ENCODE measurements around the gene EPSTI1.

EPSTI1 gene

GRCh38 chr13:43036351-43037250 lies 44.6 kb upstream of the EPSTI1 start:
- Histone ChIP-seq H2AK5ac (ENCODE audit: low read length) (peak overlapping the region; percentile 1), H4K8ac (ENCODE audit: low read depth, low read length) (peak overlapping the region; percentile 15), H3K14ac (ENCODE audit: low read length) (peak overlapping the region; percentile 62), H3K36me3 (ENCODE audit: control insufficient read depth in 1 of 2, insufficient read depth in 2 of 2, low read length in 2 of 2) (peaks cover 0 to 3% of the 10 kb centered on the region in 2 experiments), H3K4me3 (ENCODE audit: low read depth, low read length) (no peak overlapping the region), H3K9ac (ENCODE audit: low read length) (no peak overlapping the region), H3K4ac (ENCODE audit: low read depth, low read length) (peak overlapping the region; percentile 11), H3K79me1 (ENCODE audit: low read length) (peaks cover 14% of the 10 kb centered on the region), H2BK5ac (ENCODE audit: low read depth, low read length, poor library complexity) (no peak overlapping the region), H3K79me2 (ENCODE audit: control insufficient read depth, insufficient read depth, low read length, poor library complexity) (no peaks in the 10 kb centered on the region), H2BK12ac (ENCODE audit: low read length) (peak overlapping the region; percentile 6), H4K91ac (ENCODE audit: low read depth, low read length) (peak overlapping the region; percentile 17), H3K9me3 (ENCODE audit: insufficient read depth, low read depth, low read length) (no peaks in the 10 kb centered on the region), H3K23ac (ENCODE audit: low read length) (no peak overlapping the region), H3K4me1 (ENCODE audit: control insufficient read depth in 1 of 2, insufficient read depth in 2 of 2, low read length in 2 of 2) (peaks cover 5 to 9% of the 10 kb centered on the region in 2 experiments), H3K27ac (ENCODE audit: low read depth, low read length) (no peak overlapping the region), H2BK120ac (ENCODE audit: insufficient read depth, low read length, poor library complexity) (peak overlapping the region; percentile 35), H3K18ac (ENCODE audit: low read length) (peak overlapping the region; percentile 3), H4K12ac (ENCODE audit: low read depth, low read length) (no peak overlapping the region), H2AFZ (ENCODE audit: insufficient read depth, low read length, poor library complexity) (peak overlapping the region; percentile 52), H3K4me2 (ENCODE audit: low read length) (no peak overlapping the region), H3K27me3 (ENCODE audit: insufficient read depth, low read length) (no peaks in the 10 kb centered on the region)
- no peak for DNase-seq
- WGBS (ENCODE audit: extremely low coverage, insufficient coverage, insufficient read length), result no CpG with 5 or more reads among the region's 14 CpGs

GRCh38 chr13:43033038-43033437 lies 41.0 kb upstream of the EPSTI1 start:
- H2BK5ac ChIP-seq (ENCODE audit: low read depth, low read length, poor library complexity), result no peak overlapping the region
- peaks cover 0 to 3% of the 10 kb centered on the region in 2 experiments for H3K36me3 ChIP-seq (ENCODE audit: control insufficient read depth in 1 of 2, insufficient read depth in 2 of 2, low read length in 2 of 2)
- H3K4me2 ChIP-seq (ENCODE audit: low read length), result no peak overlapping the region
- no peak overlapping the region for H3K4me3 ChIP-seq (ENCODE audit: low read depth, low read length)
- no peak overlapping the region for H2AK5ac ChIP-seq (ENCODE audit: low read length)
- DNase-seq, result no peak
- H4K12ac ChIP-seq (ENCODE audit: low read depth, low read length), result no peak overlapping the region
- H3K9ac ChIP-seq (ENCODE audit: low read length), result no peak overlapping the region
- H2BK120ac ChIP-seq (ENCODE audit: insufficient read depth, low read length, poor library complexity), result no peak overlapping the region
- peaks cover 2 to 9% of the 10 kb centered on the region in 2 experiments for H3K4me1 ChIP-seq (ENCODE audit: control insufficient read depth in 1 of 2, insufficient read depth in 2 of 2, low read length in 2 of 2)
- H3K18ac ChIP-seq (ENCODE audit: low read length), result no peak overlapping the region
- no peaks in the 10 kb centered on the region for H3K79me2 ChIP-seq (ENCODE audit: control insufficient read depth, insufficient read depth, low read length, poor library complexity)
- WGBS (ENCODE audit: extremely low coverage, insufficient coverage, insufficient read length), result no CpG with 5 or more reads among the region's 3 CpGs
- H4K8ac ChIP-seq (ENCODE audit: low read depth, low read length), result no peak overlapping the region
- H3K4ac ChIP-seq (ENCODE audit: low read depth, low read length), result no peak overlapping the region
- H2AFZ ChIP-seq (ENCODE audit: insufficient read depth, low read length, poor library complexity), result no peak overlapping the region
- H3K27ac ChIP-seq (ENCODE audit: low read depth, low read length), result no peak overlapping the region
- no peaks in the 10 kb centered on the region for H3K9me3 ChIP-seq (ENCODE audit: insufficient read depth, low read depth, low read length)
- no peaks in the 10 kb centered on the region for H3K27me3 ChIP-seq (ENCODE audit: insufficient read depth, low read length)
- no peak overlapping the region for H3K14ac ChIP-seq (ENCODE audit: low read length)
- peaks cover 4% of the 10 kb centered on the region for H3K79me1 ChIP-seq (ENCODE audit: low read length)
- no peak overlapping the region for H4K91ac ChIP-seq (ENCODE audit: low read depth, low read length)
- no peak overlapping the region for H3K23ac ChIP-seq (ENCODE audit: low read length)
- H2BK12ac ChIP-seq (ENCODE audit: low read length), result peak overlapping the region; percentile 4

- no CpG with 5 or more reads among the region's 4 CpGs for WGBS (ENCODE audit: extremely low coverage, insufficient coverage, insufficient read length)
- H2BK5ac ChIP-seq (ENCODE audit: low read depth, low read length, poor library complexity), result no peak overlapping the region
- no peak overlapping the region for H3K18ac ChIP-seq (ENCODE audit: low read length)
Measured at GRCh38 chr13:43031881-43032280, 39.8 kb upstream of the EPSTI1 start.

GRCh38 chr13:43030548-43030947 lies 38.5 kb upstream of the EPSTI1 start:
- Histone ChIP-seq H3K18ac (ENCODE audit: low read length) (no peak overlapping the region), H3K23ac (ENCODE audit: low read length) (no peak overlapping the region), H3K9ac (ENCODE audit: low read length) (no peak overlapping the region), H3K4me1 (ENCODE audit: control insufficient read depth in 1 of 2, insufficient read depth in 2 of 2, low read length in 2 of 2) (no peaks in the 10 kb centered on the region), H2AK5ac (ENCODE audit: low read length) (no peak overlapping the region), H3K4me3 (ENCODE audit: low read depth, low read length) (no peak overlapping the region), H3K9me3 (ENCODE audit: insufficient read depth, low read depth, low read length) (no peaks in the 10 kb centered on the region), H2BK5ac (ENCODE audit: low read depth, low read length, poor library complexity) (no peak overlapping the region), H3K4ac (ENCODE audit: low read depth, low read length) (no peak overlapping the region), H3K27me3 (ENCODE audit: insufficient read depth, low read length) (no peaks in the 10 kb centered on the region), H3K27ac (ENCODE audit: low read depth, low read length) (no peak overlapping the region), H3K79me1 (ENCODE audit: low read length) (peaks cover 4% of the 10 kb centered on the region), H2AFZ (ENCODE audit: insufficient read depth, low read length, poor library complexity) (no peak overlapping the region), H4K8ac (ENCODE audit: low read depth, low read length) (no peak overlapping the region), H2BK120ac (ENCODE audit: insufficient read depth, low read length, poor library complexity) (no peak overlapping the region), H2BK12ac (ENCODE audit: low read length) (no peak overlapping the region), H3K79me2 (ENCODE audit: control insufficient read depth, insufficient read depth, low read length, poor library complexity) (no peaks in the 10 kb centered on the region), H4K12ac (ENCODE audit: low read depth, low read length) (no peak overlapping the region), H3K4me2 (ENCODE audit: low read length) (no peak overlapping the region), H3K36me3 (ENCODE audit: control insufficient read depth in 1 of 2, insufficient read depth in 2 of 2, low read length in 2 of 2) (no peaks in the 10 kb centered on the region), H4K91ac (ENCODE audit: low read depth, low read length) (no peak overlapping the region), H3K14ac (ENCODE audit: low read length) (no peak overlapping the region)
- no CpG with 5 or more reads among the region's 4 CpGs for WGBS (ENCODE audit: extremely low coverage, insufficient coverage, insufficient read length)
- no peak for DNase-seq

More at GRCh38 chr13:43031881-43032280, 39.8 kb upstream of the EPSTI1 start:
- Histone ChIP-seq H2AK5ac (ENCODE audit: low read length) (no peak overlapping the region), H3K27ac (ENCODE audit: low read depth, low read length) (no peak overlapping the region), H4K12ac (ENCODE audit: low read depth, low read length) (no peak overlapping the region), H4K8ac (ENCODE audit: low read depth, low read length) (no peak overlapping the region), H2BK120ac (ENCODE audit: insufficient read depth, low read length, poor library complexity) (no peak overlapping the region), H3K9me3 (ENCODE audit: insufficient read depth, low read depth, low read length) (no peaks in the 10 kb centered on the region), H3K36me3 (ENCODE audit: control insufficient read depth in 1 of 2, insufficient read depth in 2 of 2, low read length in 2 of 2) (peaks cover 0 to 3% of the 10 kb centered on the region in 2 experiments), H3K14ac (ENCODE audit: low read length) (no peak overlapping the region), H3K4me2 (ENCODE audit: low read length) (no peak overlapping the region), H3K79me1 (ENCODE audit: low read length) (peaks cover 7% of the 10 kb centered on the region), H3K27me3 (ENCODE audit: insufficient read depth, low read length) (no peaks in the 10 kb centered on the region), H2BK12ac (ENCODE audit: low read length) (no peak overlapping the region), H3K9ac (ENCODE audit: low read length) (no peak overlapping the region), H3K4ac (ENCODE audit: low read depth, low read length) (no peak overlapping the region), H3K23ac (ENCODE audit: low read length) (no peak overlapping the region), H3K79me2 (ENCODE audit: control insufficient read depth, insufficient read depth, low read length, poor library complexity) (no peaks in the 10 kb centered on the region), H3K4me1 (ENCODE audit: control insufficient read depth in 1 of 2, insufficient read depth in 2 of 2, low read length in 2 of 2) (peaks cover 2 to 8% of the 10 kb centered on the region in 2 experiments), H4K91ac (ENCODE audit: low read depth, low read length) (no peak overlapping the region), H3K4me3 (ENCODE audit: low read depth, low read length) (no peak overlapping the region), H2AFZ (ENCODE audit: insufficient read depth, low read length, poor library complexity) (no peak overlapping the region)
- no peak for DNase-seq

Data from trophoblast cell (in vitro differentiated cells and primary cell).